H9 (cell line): ENCODE measurements around the gene MN1. TPM values are rescaled to one million over a fixed set of nuclear protein-coding genes. Genes with fewer than 3 reads are reported as not detected.

Source experiments
- DNase-seq: peaks from one replicate; pipeline ENCODE4 v3.0.0-alpha.2; 2017
- H2AFZ ChIP-seq: one replicate; pipeline ENCODE4 v1.6.1; 2013; ENCODE audit warnings: mild to moderate bottlenecking, low read length, control low read depth, moderate library complexity
- H2AK5ac ChIP-seq: 2 replicates; pipeline ENCODE4 v1.6.1; 2013; ENCODE audit warnings: low read length, control low read depth, mixed read lengths; ENCODE audit not compliant: insufficient read length
- H2BK120ac ChIP-seq: one replicate; pipeline ENCODE4 v1.6.1; 2013; ENCODE audit warnings: low read depth, mild to moderate bottlenecking, low read length, control low read depth, inconsistent platforms; ENCODE audit not compliant: poor library complexity, severe bottlenecking
- H2BK12ac ChIP-seq: 2 replicates; pipeline ENCODE4 v1.6.1; 2013; ENCODE audit warnings: low read length, control low read depth, mixed read lengths, low read depth; ENCODE audit not compliant: insufficient read length
- H2BK15ac ChIP-seq: 2 replicates; pipeline ENCODE4 v1.6.1; 2013; ENCODE audit warnings: low read depth, low read length, control low read depth
- H2BK20ac ChIP-seq: one replicate; pipeline ENCODE4 v1.6.1; 2013; ENCODE audit warnings: low read depth, mild to moderate bottlenecking, low read length, control low read depth, inconsistent platforms; ENCODE audit not compliant: poor library complexity, severe bottlenecking
- H2BK5ac ChIP-seq: 2 replicates; pipeline ENCODE4 v1.6.1; 2013; ENCODE audit warnings: low read length, control low read depth, mixed read lengths; ENCODE audit not compliant: insufficient read length
- H3K14ac ChIP-seq: 2 replicates; pipeline ENCODE4 v1.6.1; 2013; ENCODE audit warnings: low read length, control low read depth; ENCODE audit not compliant: insufficient read depth
- H3K18ac ChIP-seq: 2 replicates; pipeline ENCODE4 v1.6.1; 2013; ENCODE audit warnings: low read depth, mild to moderate bottlenecking, mixed read lengths, low read length, control low read depth; ENCODE audit not compliant: insufficient read length
- H3K23ac ChIP-seq: 2 replicates; pipeline ENCODE4 v1.6.1; 2013; ENCODE audit warnings: low read length, control low read depth, mixed read lengths, low read depth; ENCODE audit not compliant: insufficient read length
- H3K23me2 ChIP-seq: 2 replicates; pipeline ENCODE4 v1.6.1; 2013; ENCODE audit warnings: low read depth, mild to moderate bottlenecking, mixed read lengths, low read length, control low read depth; ENCODE audit not compliant: insufficient read length, poor library complexity, severe bottlenecking
- H3K27ac ChIP-seq: 2 replicates; pipeline ENCODE4 v1.5.1; 2013; ENCODE audit warnings: low read length, control low read depth, mixed read lengths, low read depth; ENCODE audit not compliant: insufficient read length
- H3K27me3 ChIP-seq: 2 replicates; pipeline ENCODE4 v1.6.1; 2013; ENCODE audit warnings: low read length, control low read depth, inconsistent platforms; ENCODE audit not compliant: insufficient read depth
- H3K4ac ChIP-seq: 2 replicates; pipeline ENCODE4 v1.6.1; 2013; ENCODE audit warnings: low read depth, mild to moderate bottlenecking, control low read depth, inconsistent platforms, low read length, moderate library complexity
- H3K4me1 ChIP-seq: 2 replicates; pipeline ENCODE4 v1.6.1; 2013; ENCODE audit warnings: low read length, control low read depth, inconsistent platforms; ENCODE audit not compliant: insufficient read depth
- H3K4me2 ChIP-seq: 2 replicates; pipeline ENCODE4 v1.6.1; 2013; ENCODE audit warnings: low read length, control low read depth, mixed read lengths; ENCODE audit not compliant: insufficient read length, insufficient read depth
- H3K56ac ChIP-seq: 2 replicates; pipeline ENCODE4 v1.6.1; 2013; ENCODE audit warnings: low read depth, mild to moderate bottlenecking, mixed read lengths, low read length, control low read depth; ENCODE audit not compliant: insufficient read length
- H3K79me1 ChIP-seq: 2 replicates; pipeline ENCODE4 v1.6.1; 2013; ENCODE audit warnings: low read depth, mild to moderate bottlenecking, moderate library complexity, low read length, control low read depth, inconsistent platforms; ENCODE audit not compliant: insufficient read depth, poor library complexity, severe bottlenecking
- H3K79me2 ChIP-seq: 2 replicates; pipeline ENCODE4 v1.6.1; 2013; ENCODE audit warnings: low read length, control low read depth, inconsistent platforms; ENCODE audit not compliant: insufficient read depth
- H3K9ac ChIP-seq: 2 replicates; pipeline ENCODE4 v1.6.1; 2013; ENCODE audit warnings: low read length, control low read depth, mixed read lengths; ENCODE audit not compliant: insufficient read length; ENCODE audit errors: extremely low read depth
- H3K9me3 ChIP-seq: one replicate; pipeline ENCODE4 v1.6.1; 2013; ENCODE audit warnings: low read depth, low read length, inconsistent platforms; ENCODE audit not compliant: control insufficient read depth
- H3T11ph ChIP-seq: one replicate; pipeline ENCODE4 v1.6.1; 2013; ENCODE audit warnings: mild to moderate bottlenecking, low read length, control low read depth, inconsistent platforms
- H4K20me1 ChIP-seq: one replicate; pipeline ENCODE4 v1.6.1; 2013; ENCODE audit not compliant: control insufficient read depth, insufficient read length, insufficient read depth
- H4K5ac ChIP-seq: 2 replicates; pipeline ENCODE4 v1.6.1; 2013; ENCODE audit warnings: low read depth, mild to moderate bottlenecking, mixed read lengths, low read length, control low read depth; ENCODE audit not compliant: insufficient read length
- H4K8ac ChIP-seq: replicated peaks from 2 replicates; pipeline ENCODE4 v1.6.1; 2013; ENCODE audit warnings: low read length, control low read depth, mixed read lengths, low read depth; ENCODE audit not compliant: insufficient read length
- H4K91ac ChIP-seq: 2 replicates; pipeline ENCODE4 v1.6.1; 2013; ENCODE audit warnings: low read depth, mild to moderate bottlenecking, moderate library complexity, mixed read lengths, low read length, control low read depth; ENCODE audit not compliant: insufficient read length
- H3K27ac Mint-ChIP-seq, 3 experiments: 2 replicates in 2 of 3; 3 replicates in 1 of 3; pipeline ENCODE4 v1.8.0; 2020 to 2021; ENCODE audit warnings: mixed read lengths in 3 of 3, mild to moderate bottlenecking in 1 of 3, moderate library complexity in 1 of 3
- H3K27me3 Mint-ChIP-seq: 2 replicates; pipeline ENCODE4 v1.8.0; 2021; ENCODE audit warnings: low read depth, mild to moderate bottlenecking, moderate library complexity, mixed read lengths
- H3K36me3 Mint-ChIP-seq, 3 experiments: 2 replicates in 2 of 3; 3 replicates in 1 of 3; pipeline ENCODE4 v1.8.0; 2020 to 2021; ENCODE audit warnings: low read depth in 3 of 3, mixed read lengths in 3 of 3; ENCODE audit not compliant: insufficient read depth in 1 of 3
- H3K4me1 Mint-ChIP-seq, 2 experiments: 2 replicates each; pipeline ENCODE4 v1.8.0; 2020; ENCODE audit warnings: mixed read lengths in 2 of 2
- H3K4me3 Mint-ChIP-seq, 2 experiments: 2 replicates in 1 of 2; 3 replicates in 1 of 2; pipeline ENCODE4 v1.8.0; 2020 to 2021; ENCODE audit warnings: mild to moderate bottlenecking in 2 of 2, mixed read lengths in 2 of 2, moderate library complexity in 1 of 2
- H3K9me3 Mint-ChIP-seq, 2 experiments: 2 replicates in 1 of 2; 3 replicates in 1 of 2; pipeline ENCODE4 v1.8.0; 2020; ENCODE audit warnings: mild to moderate bottlenecking in 2 of 2, mixed read lengths in 2 of 2, moderate library complexity in 1 of 2
- CTCF ChIP-seq: fragments of 200-600 bp; sonication (generic); conservative IDR thresholded peaks from 3 replicates; pipeline ENCODE4 v1.8.0; 2021; ENCODE audit warnings: antibody characterized with exemption, mild to moderate bottlenecking
- WGBS: extraction: QIAGEN DNeasy Blood & Tissue Kit; methylation state at CpG from one replicate; pipeline ENCODE4 v1.1.7; 2013; ENCODE audit warnings: missing lambda C conversion rate, low lambda C conversion rate, mixed read lengths; ENCODE audit not compliant: insufficient read length; ENCODE audit errors: extremely low coverage; 5-methylcytosine and 5-hydroxymethylcytosine counted together
- total RNA-seq: library from RNA; stranded (reverse); gene quantifications from 2 replicates; pipeline ENCODE4 v1.2.1, GENCODE V29; 2021

MN1 gene
- total RNA-seq, 1 experiment from 2014 or later: 2.8 TPM

GRCh38 chr22:27798511-27799014 is 3.0 kb downstream of the MN1 start:
- Mint-ChIP-seq H3K4me3 (peak overlapping the region; percentile 41 to 70; a peak in 4 of 5 replicates), H3K27ac (no peak overlapping the region), H3K36me3 (peaks cover 0 to 2% (median 2%) of the 10 kb centered on the region in 3 experiments; a peak in 2 of 7 replicates), H3K9me3 (no peaks in the 10 kb centered on the region; a peak in 1 of 5 replicates), H3K4me1 (peaks cover 48 to 55% of the 10 kb centered on the region in 2 experiments), H3K27me3 (peaks cover 89% of the 10 kb centered on the region)
- H3K56ac ChIP-seq: no peak overlapping the region
- H2BK15ac ChIP-seq: no peak overlapping the region
- no peaks in the 10 kb centered on the region for H3K9me3 ChIP-seq
- no peak overlapping the region for H4K5ac ChIP-seq
- no peak overlapping the region for H2BK12ac ChIP-seq
- WGBS: no CpG with 5 or more reads among the region's 44 CpGs
- H3K18ac ChIP-seq: no peak overlapping the region
- TF ChIP-seq CTCF: no peak
- H4K20me1 ChIP-seq: no peaks in the 10 kb centered on the region
- H3K9ac ChIP-seq: no peak overlapping the region
- H3K27me3 ChIP-seq: peaks cover 57% of the 10 kb centered on the region; the same call in 1 of the 2 replicates
- peaks cover 29% of the 10 kb centered on the region for H3K23me2 ChIP-seq
- H2BK5ac ChIP-seq: no peak overlapping the region
- peaks cover 6% of the 10 kb centered on the region; the same call in 1 of the 2 replicates for H3K4me1 ChIP-seq
- no peak overlapping the region for H2BK120ac ChIP-seq
- H3K4me2 ChIP-seq: no peak overlapping the region
- no peak overlapping the region for H2AK5ac ChIP-seq
- no peak overlapping the region for H3K27ac ChIP-seq
- H2BK20ac ChIP-seq: no peak overlapping the region
- H2AFZ ChIP-seq: no peak overlapping the region
- no peak overlapping the region for H4K91ac ChIP-seq
- H4K8ac ChIP-seq: no peak overlapping the region
- no peak overlapping the region for H3K4ac ChIP-seq
- H3K79me2 ChIP-seq: no peaks in the 10 kb centered on the region
- no peak overlapping the region for H3T11ph ChIP-seq
- no peaks in the 10 kb centered on the region for H3K79me1 ChIP-seq
- H3K23ac ChIP-seq: no peak overlapping the region
- no peak overlapping the region for H3K14ac ChIP-seq
- peak; percentile 56 for DNase-seq
